B cell (primary cell): ENCODE results near the gene CARMIL1. TPM values are rescaled to one million over a fixed set of nuclear protein-coding genes. Genes with fewer than 3 reads are reported as not detected.

ENCODE experiments used
- ATAC-seq: fragments of 200-7000 bp; cut with Tn5 transposase; one replicate; pipeline ENCODE4 v1.10.0; 2021; ENCODE audit warnings: low read depth, mild to moderate bottlenecking, moderate number of reproducible peaks, moderate library complexity
- CTCF ChIA-PET: fragments of 350-600 bp; sonication (Branson Sonifier 250); formaldehyde crosslinking; loops from one replicate; lab custom pipeline; 2021; ENCODE audit warnings: antibody characterized with exemption, inconsistent platforms; lab: Charles Lee
- POLR2A ChIA-PET: fragments of 350-600 bp; sonication (Branson Sonifier 250); formaldehyde crosslinking; loops from one replicate; lab custom pipeline; 2021; ENCODE audit warnings: antibody characterized with exemption; lab: Charles Lee
- DNase-seq: peaks from one replicate; pipeline ENCODE4 v3.0.0; 2013
- H2AFZ ChIP-seq: 2 replicates; pipeline ENCODE4 v1.6.1; 2012; ENCODE audit warnings: mild to moderate bottlenecking, low read depth, low read length; ENCODE audit not compliant: insufficient read depth, poor library complexity, severe bottlenecking
- H3K27ac ChIP-seq, 2 donors: 1 replicate in 1 of 2; 2 replicates in 1 of 2; pipeline ENCODE4 v1.5.1; 2012 to 2013; ENCODE audit warnings: low read length in 2 of 2, mild to moderate bottlenecking in 2 of 2, moderate library complexity in 1 of 2
- H3K27me3 ChIP-seq, 4 experiments: fragments of 200-600 bp in 1 of 4; sonication (generic) in 1 of 4; replicated peaks in 1 of 4; 1 replicate in 2 of 4; 2 replicates in 2 of 4; pipeline versions ENCODE4 v1.6.1 to v1.7.0; 2013 to 2016; ENCODE audit warnings: low read length in 3 of 4, mild to moderate bottlenecking in 2 of 4, mixed read lengths in 1 of 4, moderate library complexity in 1 of 4; ENCODE audit not compliant: insufficient read depth in 4 of 4, control insufficient read depth in 3 of 4; ENCODE audit errors: control extremely low read depth in 1 of 4
- H3K36me3 ChIP-seq, 2 experiments: replicated peaks in 1 of 2; 1 replicate in 1 of 2; 2 replicates in 1 of 2; pipeline versions ENCODE4 v1.6.1 to v1.7.1; 2013; ENCODE audit warnings: low read length in 1 of 2; ENCODE audit not compliant: insufficient read depth in 2 of 2, control insufficient read depth in 1 of 2; ENCODE audit errors: control extremely low read depth in 1 of 2, extremely low read depth in 1 of 2
- H3K4me1 ChIP-seq, 2 donors: fragments of 200-600 bp in 1 of 2; sonication (generic) in 1 of 2; 1 replicate in 1 of 2; 2 replicates in 1 of 2; pipeline versions ENCODE4 v1.5.1 to v1.6.1; 2013 to 2017; ENCODE audit warnings: low read length in 2 of 2; ENCODE audit not compliant: control insufficient read depth in 2 of 2, insufficient read depth in 2 of 2
- H3K4me2 ChIP-seq: replicated peaks from 2 replicates; pipeline ENCODE3; 2012; ENCODE audit warnings: mild to moderate bottlenecking, low read depth, low read length; ENCODE audit not compliant: poor library complexity, severe bottlenecking
- H3K4me3 ChIP-seq, 5 experiments: fragments of 200-600 bp in 1 of 5; sonication (generic) in 1 of 5; 1 replicate in 3 of 5; 2 replicates in 2 of 5; pipeline versions ENCODE4 v1.5.1 to v1.7.0; 2011 to 2016; ENCODE audit warnings: low read length in 4 of 5, mild to moderate bottlenecking in 4 of 5, low read depth in 2 of 5, control low read depth in 1 of 5, moderate library complexity in 1 of 5; ENCODE audit not compliant: insufficient read depth in 1 of 5; ENCODE audit errors: control extremely low read depth in 1 of 5, extremely low read depth in 1 of 5
- H3K79me2 ChIP-seq: fragments of 200-600 bp; sonication (generic); one replicate; pipeline ENCODE4 v1.6.0; 2016; ENCODE audit warnings: low read length; ENCODE audit not compliant: control insufficient read depth, insufficient read depth
- H3K9ac ChIP-seq: fragments of 200-600 bp; sonication (generic); 2 replicates; pipeline ENCODE4 v1.6.1; 2017; ENCODE audit warnings: mild to moderate bottlenecking, low read length, moderate library complexity
- H3K9me3 ChIP-seq, 3 donors: one replicate each; pipeline versions ENCODE4 v1.6.1 to v1.7.1; 2013; ENCODE audit warnings: low read length in 2 of 3; ENCODE audit not compliant: control insufficient read depth in 2 of 3, insufficient read depth in 1 of 3; ENCODE audit errors: control extremely low read depth in 1 of 3
- H4K20me1 ChIP-seq: 2 replicates; pipeline ENCODE4 v1.6.0; 2012; ENCODE audit warnings: mild to moderate bottlenecking, low read length; ENCODE audit not compliant: insufficient read depth, control insufficient read depth, poor library complexity, severe bottlenecking
- H3K27ac Mint-ChIP-seq: one replicate; pipeline ENCODE4 v1.8.0; 2021; ENCODE audit warnings: mixed read lengths
- H3K27me3 Mint-ChIP-seq: one replicate; pipeline ENCODE4 v1.8.0; 2021; ENCODE audit warnings: mixed read lengths
- H3K4me1 Mint-ChIP-seq: one replicate; pipeline ENCODE4 v1.8.0; 2021; ENCODE audit warnings: mixed read lengths
- H3K4me3 Mint-ChIP-seq: one replicate; pipeline ENCODE4 v1.8.0; 2021; ENCODE audit warnings: mixed read lengths
- H3K9me3 Mint-ChIP-seq: one replicate; pipeline ENCODE4 v1.8.0; 2022; ENCODE audit warnings: mixed read lengths; ENCODE audit not compliant: insufficient read depth
- CTCF ChIP-seq: fragments of 200-600 bp; IDR thresholded peaks from one replicate; pipeline ENCODE4 v1.8.0; 2022; ENCODE audit warnings: antibody characterized with exemption, mild to moderate bottlenecking
- EZH2 ChIP-seq: IDR thresholded peaks from 2 replicates; pipeline ENCODE4 v1.6.1; 2012; ENCODE audit warnings: borderline replicate concordance, low read depth, mild to moderate bottlenecking, moderate library complexity, low read length; ENCODE audit not compliant: insufficient read depth, poor library complexity, severe bottlenecking
- WGBS: methylation state at CpG from one replicate; pipeline ENCODE4 v1.1.5; 2013; ENCODE audit warnings: missing lambda C conversion rate; ENCODE audit not compliant: insufficient coverage; 5-methylcytosine and 5-hydroxymethylcytosine counted together
- intact Hi-C: fragments of 100-400 bp; cut with micrococcal nuclease; formaldehyde crosslinking; loops from one replicate; pipeline ENCODE4 v1.10.0; 2022
- polyA plus RNA-seq: library from polyadenylated mRNA; depleted of rRNA; stranded (reverse); fragments of >200 nt; gene quantifications from 2 replicates; pipeline ENCODE4 v1.2.3, GENCODE V29; 2012
- total RNA-seq, 2 donors: library from RNA; stranded (reverse); fragments of 120-200 nt in 1 of 2; gene quantifications; 1 replicate in 1 of 2; 2 replicates in 1 of 2; pipeline versions ENCODE4 v1.2.3 to v1.2.4, GENCODE V29; 2013 to 2022

Gene CARMIL1
- total and polyA plus RNA-seq, 2 donors (not counting 1 experiment from before 2014, with no cell fraction given) = 7.5 to 11.0 TPM

- H3K9me3 Mint-ChIP-seq = no peaks in the 10 kb centered on the region
- no peaks in the 10 kb centered on the region for H3K36me3 ChIP-seq
- no peak overlapping the region for H3K9ac ChIP-seq
- no peaks in the 10 kb centered on the region for H3K9me3 ChIP-seq
- WGBS = no CpG with 5 or more reads among the region's 8 CpGs
- no peak overlapping the region for H3K4me3 ChIP-seq
- peaks cover 32% of the 10 kb centered on the region for H3K79me2 ChIP-seq
- ChIA-PET CTCF (no interaction called here), POLR2A (no interaction called here)
- H3K4me3 Mint-ChIP-seq = no peak overlapping the region
- no peaks in the 10 kb centered on the region for H3K27me3 ChIP-seq
- TF ChIP-seq CTCF = no peak
- TF ChIP-seq EZH2 = no peak
- peaks cover 18% of the 10 kb centered on the region for H3K4me1 Mint-ChIP-seq
- peaks cover 0 to 9% of the 10 kb centered on the region in 2 donors for H3K4me1 ChIP-seq
- H3K27me3 Mint-ChIP-seq = peaks cover 3% of the 10 kb centered on the region
- H4K20me1 ChIP-seq = no peaks in the 10 kb centered on the region
- no peak overlapping the region for H3K27ac Mint-ChIP-seq
- no peak for DNase-seq
- H3K4me2 ChIP-seq = no peak overlapping the region
- H3K27ac ChIP-seq = no peak overlapping the region
- no peak overlapping the region for H2AFZ ChIP-seq
- intact Hi-C loops = no loop called here
- no peak for ATAC-seq
Observed at GRCh38 chr6:25309886-25310285, 30.7 kb downstream of the CARMIL1 start.

GRCh38 chr6:25311331-25311840 is 32.2 kb downstream of the CARMIL1 start:
- intact Hi-C loops = no loop called here
- peaks cover 0 to 9% of the 10 kb centered on the region in 2 donors for H3K4me1 ChIP-seq
- Mint-ChIP-seq H3K27ac (no peak overlapping the region), H3K4me1 (peaks cover 17% of the 10 kb centered on the region), H3K4me3 (no peak overlapping the region), H3K27me3 (peaks cover 3% of the 10 kb centered on the region), H3K9me3 (no peaks in the 10 kb centered on the region)
- H3K36me3 ChIP-seq = no peaks in the 10 kb centered on the region
- H3K27me3 ChIP-seq = no peaks in the 10 kb centered on the region
- CTCF ChIA-PET = no interaction called here
- no peak for DNase-seq
- POLR2A ChIA-PET = no interaction called here
- ATAC-seq = no peak
- no peak overlapping the region for H3K4me3 ChIP-seq
- H3K9me3 ChIP-seq = no peaks in the 10 kb centered on the region
- H2AFZ ChIP-seq = no peak overlapping the region
- no peak overlapping the region for H3K9ac ChIP-seq
- H3K27ac ChIP-seq = no peak overlapping the region
- H3K79me2 ChIP-seq = peaks cover 32% of the 10 kb centered on the region
- TF ChIP-seq CTCF (no peak), EZH2 (no peak)
- H4K20me1 ChIP-seq = no peaks in the 10 kb centered on the region
- WGBS = no CpG with 5 or more reads among the region's 1 CpG
- no peak overlapping the region for H3K4me2 ChIP-seq
